SK-MEL-5 (cell line): Measurements from ENCODE around the gene HRCT1. TPM values are rescaled to one million over a fixed set of nuclear protein-coding genes. Genes with fewer than 3 reads are reported as not detected.

ENCODE experiments used
- DNase-seq: peaks from one replicate; pipeline ENCODE4 v3.0.0-alpha.2; 2016; ENCODE audit warnings: low read depth, low spot score
- in situ Hi-C: cut with HindIII; loops from 2 replicates; pipeline ENCODE4 v1.10.0; 2016; ENCODE audit warnings: low sequenced_read_pairs, high pct_unique_total_duplicates, low pct_unique_long_range_greater_than_20kb
- total RNA-seq: library from RNA; depleted of rRNA; stranded (reverse); fragments of >200 nt; shearing (Covaris generic); gene quantifications from 2 replicates; pipeline ENCODE4 v1.2.3, GENCODE V29; 2014; rRNA removed

The HRCT1 gene
- total RNA-seq, 1 experiment from 2014 or later = not detected

DNA sequence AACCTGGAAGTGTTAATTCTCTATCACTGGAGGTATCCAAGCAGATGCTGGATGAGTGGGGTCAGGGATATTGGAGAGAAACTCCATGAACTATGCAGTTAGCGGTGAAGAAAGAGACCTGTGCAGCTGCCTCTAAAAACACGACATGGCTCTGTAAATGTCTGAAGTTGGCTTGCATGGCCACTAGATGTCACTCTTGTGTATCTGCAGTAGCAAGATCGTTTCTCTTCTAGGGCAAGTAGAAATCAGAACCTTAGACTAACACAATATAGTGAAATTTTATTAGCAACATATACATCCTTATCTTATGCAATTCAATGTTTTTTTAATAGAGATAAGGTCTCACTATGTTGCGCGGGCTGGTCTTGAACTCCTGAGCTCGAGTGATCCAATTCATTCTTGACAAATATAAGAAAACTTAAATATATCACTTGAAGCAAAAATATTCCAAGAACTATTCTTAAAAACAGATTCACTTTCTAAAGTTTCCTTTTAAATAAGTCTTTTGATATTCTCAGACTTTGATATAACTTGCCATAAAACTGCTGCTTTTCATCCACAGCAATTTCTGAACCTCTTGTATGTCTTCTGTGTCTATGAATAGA is 49.0 kb downstream of the HRCT1 start:
- peak; percentile 77 for DNase-seq
- in situ Hi-C loops = no loop called here

DNA sequence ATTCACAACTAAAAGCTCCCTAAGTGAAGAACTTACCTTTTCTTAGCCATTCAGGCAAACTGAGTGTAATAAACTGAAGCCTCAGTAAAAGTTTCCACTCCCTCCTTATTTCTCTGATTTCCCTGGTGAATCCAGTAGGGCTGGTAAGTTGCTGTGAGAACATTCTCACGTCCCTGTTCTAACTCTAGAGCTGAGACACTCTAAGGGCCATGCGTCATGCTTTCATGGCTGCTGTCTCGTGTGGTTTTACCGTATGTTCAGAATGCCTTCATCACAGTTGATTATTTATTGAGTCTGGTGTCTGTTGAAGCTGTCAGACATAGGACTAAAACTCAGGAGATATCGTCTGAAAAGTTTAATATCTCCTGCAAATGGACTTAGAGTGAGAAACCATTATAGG is 50.6 kb downstream of the HRCT1 start:
- in situ Hi-C loops = no loop called here

More for the DNA sequence above, 50.6 kb downstream of the HRCT1 start:
- no peak for DNase-seq

Other genes with a start within 250 kb of the HRCT1 start
- gene RMRP, start 248.2 kb upstream of the HRCT1 start, total RNA-seq = 21,584 and 34,307 TPM in 2 replicates
- 11.8 and 20.0 TPM in 2 replicates for gene CCDC107, start 247.9 kb upstream of the HRCT1 start, total RNA-seq
- 4.8 and 5.9 TPM in 2 replicates for gene ARHGEF39, start 241.0 kb upstream of the HRCT1 start, total RNA-seq
- gene CA9, start 232.3 kb upstream of the HRCT1 start, total RNA-seq = 0.29 TPM in 1 of 2 replicates, not detected in the other
- 3.5 and 3.8 TPM in 2 replicates for gene TPM2, start 216.3 kb upstream of the HRCT1 start, total RNA-seq
- gene TLN1, start 174.0 kb upstream of the HRCT1 start, total RNA-seq = 58.0 and 66.8 TPM in 2 replicates
- 21.8 and 27.2 TPM in 2 replicates for gene CREB3, start 173.5 kb upstream of the HRCT1 start, total RNA-seq
- gene GBA2, start 157.0 kb upstream of the HRCT1 start, total RNA-seq = 32.1 and 37.1 TPM in 2 replicates
- 12.2 and 12.4 TPM in 2 replicates for gene RGP1, start 156.9 kb upstream of the HRCT1 start, total RNA-seq
- not detected in 2 replicates for gene MSMP, start 151.9 kb upstream of the HRCT1 start, total RNA-seq
- 0.53 and 1.1 TPM in 2 replicates for gene NPR2, start 114.6 kb upstream of the HRCT1 start, total RNA-seq
- gene SPAG8, start 93.9 kb upstream of the HRCT1 start, total RNA-seq = 0.05 TPM in 1 of 2 replicates, not detected in the other
- gene HINT2, start 91.2 kb upstream of the HRCT1 start, total RNA-seq = 19.7 and 26.2 TPM in 2 replicates
- gene FAM221B, start 77.5 kb upstream of the HRCT1 start, total RNA-seq = not detected in 2 replicates
- 0.55 and 1.0 TPM in 2 replicates for gene TMEM8B, start 77.0 kb upstream of the HRCT1 start, total RNA-seq
- not detected in 2 replicates for gene OR13J1, start 35.8 kb upstream of the HRCT1 start, total RNA-seq
- gene SPAAR, start 3.3 kb downstream of the HRCT1 start, total RNA-seq = not detected in 2 replicates
- not detected in 2 replicates for gene OR2S2, start 52.0 kb downstream of the HRCT1 start, total RNA-seq
- 7.9 and 10.0 TPM in 2 replicates for gene RECK, start 130.7 kb downstream of the HRCT1 start, total RNA-seq
- gene GLIPR2, start 230.5 kb downstream of the HRCT1 start, total RNA-seq = 5.6 and 6.5 TPM in 2 replicates